Astrocyte (in vitro differentiated cells and primary cell): ENCODE measurements around the gene SSTR4. TPM values are rescaled to one million over a fixed set of nuclear protein-coding genes. Genes with fewer than 3 reads are reported as not detected.

Experiments used
- DNase-seq: peaks from one replicate; pipeline ENCODE4 v3.0.0-alpha.2; 2010; ENCODE audit warnings: low read depth
- FAIRE-seq: peaks from 2 replicates; lab custom pipeline; 2011; peaks lifted over from hg19 to GRCh38; lab: Jason Lieb, UNC
- H2AFZ ChIP-seq: 2 replicates; pipeline ENCODE4 v1.6.0; 2012; ENCODE audit warnings: low read depth, low read length, inconsistent platforms
- H3K27ac ChIP-seq: 2 replicates; pipeline ENCODE4 v1.5.1; 2011; ENCODE audit warnings: low read depth, low read length, inconsistent platforms
- H3K27me3 ChIP-seq: 2 replicates; pipeline ENCODE4 v1.6.0; 2011; ENCODE audit warnings: low read length, inconsistent platforms; ENCODE audit not compliant: insufficient read depth
- H3K36me3 ChIP-seq: 2 replicates; pipeline ENCODE4 v1.5.1; 2011; ENCODE audit warnings: low read length, inconsistent platforms; ENCODE audit not compliant: insufficient read depth
- H3K4me1 ChIP-seq: 2 replicates; pipeline ENCODE4 v1.5.1; 2011; ENCODE audit warnings: low read length, inconsistent platforms; ENCODE audit not compliant: insufficient read depth
- H3K4me2 ChIP-seq: 2 replicates; pipeline ENCODE4 v1.6.0; 2012; ENCODE audit warnings: low read length, inconsistent platforms
- H3K4me3 ChIP-seq: 2 replicates; pipeline ENCODE4 v1.5.1; 2011; ENCODE audit warnings: low read depth, mild to moderate bottlenecking, low read length, inconsistent platforms; ENCODE audit not compliant: insufficient read depth
- H3K79me2 ChIP-seq: 2 replicates; pipeline ENCODE4 v1.6.0; 2012; ENCODE audit warnings: mild to moderate bottlenecking, low read length, inconsistent platforms; ENCODE audit not compliant: insufficient read depth
- H3K9ac ChIP-seq: 2 replicates; pipeline ENCODE4 v1.6.0; 2012; ENCODE audit warnings: mild to moderate bottlenecking, low read length, inconsistent platforms
- H3K9me3 ChIP-seq: 2 replicates; pipeline ENCODE4 v1.5.1; 2012; ENCODE audit warnings: low read depth, mild to moderate bottlenecking, low read length, inconsistent platforms; ENCODE audit not compliant: insufficient read depth
- H4K20me1 ChIP-seq: 2 replicates; pipeline ENCODE4 v1.6.0; 2012; ENCODE audit warnings: low read length, inconsistent platforms; ENCODE audit not compliant: insufficient read depth
- H3K27ac Mint-ChIP-seq: one replicate; pipeline ENCODE4 v1.8.0; 2021; ENCODE audit warnings: mild to moderate bottlenecking, mixed read lengths; ENCODE audit not compliant: unreplicated experiment
- H3K27me3 Mint-ChIP-seq: one replicate; pipeline ENCODE4 v1.8.0; 2021; ENCODE audit warnings: low read depth, mixed read lengths; ENCODE audit not compliant: unreplicated experiment
- H3K36me3 Mint-ChIP-seq: one replicate; pipeline ENCODE4 v1.8.0; 2021; ENCODE audit warnings: low read depth, mixed read lengths; ENCODE audit not compliant: unreplicated experiment
- H3K4me1 Mint-ChIP-seq: one replicate; pipeline ENCODE4 v1.8.0; 2021; ENCODE audit warnings: low read depth, mixed read lengths; ENCODE audit not compliant: unreplicated experiment
- H3K4me3 Mint-ChIP-seq: one replicate; pipeline ENCODE4 v1.8.0; 2021; ENCODE audit warnings: mild to moderate bottlenecking, moderate library complexity, mixed read lengths; ENCODE audit not compliant: unreplicated experiment
- H3K9me3 Mint-ChIP-seq: one replicate; pipeline ENCODE4 v1.8.0; 2021; ENCODE audit warnings: mild to moderate bottlenecking, mixed read lengths; ENCODE audit not compliant: unreplicated experiment
- CTCF ChIP-seq: IDR thresholded peaks from 2 replicates; pipeline ENCODE4 v1.5.1; 2011; ENCODE audit warnings: low read depth, mild to moderate bottlenecking, inconsistent platforms, low read length, moderate library complexity; ENCODE audit not compliant: insufficient read depth
- EZH2 ChIP-seq: IDR thresholded peaks from 2 replicates; pipeline ENCODE4 v1.6.1; 2012; ENCODE audit warnings: mild to moderate bottlenecking, low read length, inconsistent platforms; ENCODE audit not compliant: insufficient read depth
- total RNA-seq: library from RNA; stranded (reverse); gene quantifications from 2 replicates; pipeline ENCODE4 v1.2.1, GENCODE V29; 2021

SSTR4 gene
- total RNA-seq, 1 donor from 2014 or later = not detected

GRCh38 chr20:23007462-23007861 is 27.6 kb upstream of the SSTR4 start:
- H3K27ac Mint-ChIP-seq = no peak overlapping the region
- H3K27me3 Mint-ChIP-seq = peaks cover 9% of the 10 kb centered on the region
- no peak overlapping the region for H3K9ac ChIP-seq
- no peaks in the 10 kb centered on the region for H3K4me1 ChIP-seq
- no peak for TF ChIP-seq CTCF
- TF ChIP-seq EZH2 = no peak
- no peaks in the 10 kb centered on the region for H4K20me1 ChIP-seq
- no peak overlapping the region for H2AFZ ChIP-seq
- H3K79me2 ChIP-seq = no peaks in the 10 kb centered on the region
- H3K36me3 ChIP-seq = no peaks in the 10 kb centered on the region
- H3K9me3 Mint-ChIP-seq = no peaks in the 10 kb centered on the region
- H3K4me2 ChIP-seq = no peak overlapping the region
- FAIRE-seq (no peak), DNase-seq (no peak)
- H3K27ac ChIP-seq = no peak overlapping the region
- peaks cover 4% of the 10 kb centered on the region for H3K4me1 Mint-ChIP-seq
- H3K36me3 Mint-ChIP-seq = no peaks in the 10 kb centered on the region
- peaks cover 1% of the 10 kb centered on the region for H3K27me3 ChIP-seq
- no peaks in the 10 kb centered on the region for H3K9me3 ChIP-seq
- no peak overlapping the region for H3K4me3 ChIP-seq
- no peak overlapping the region for H3K4me3 Mint-ChIP-seq

GRCh38 chr20:23007886-23008655 is 27.0 kb upstream of the SSTR4 start:
- Histone ChIP-seq H3K36me3 (no peaks in the 10 kb centered on the region), H4K20me1 (no peaks in the 10 kb centered on the region), H3K4me2 (no peak overlapping the region), H3K27me3 (peaks cover 2% of the 10 kb centered on the region), H3K4me1 (no peaks in the 10 kb centered on the region), H3K4me3 (no peak overlapping the region), H3K27ac (no peak overlapping the region), H2AFZ (no peak overlapping the region), H3K9ac (no peak overlapping the region), H3K9me3 (no peaks in the 10 kb centered on the region), H3K79me2 (no peaks in the 10 kb centered on the region)
- no peaks in the 10 kb centered on the region for H3K9me3 Mint-ChIP-seq
- H3K4me3 Mint-ChIP-seq = no peak overlapping the region
- no peak for FAIRE-seq
- H3K4me1 Mint-ChIP-seq = peaks cover 4% of the 10 kb centered on the region
- no peaks in the 10 kb centered on the region for H3K36me3 Mint-ChIP-seq
- no peak for DNase-seq
- peaks cover 9% of the 10 kb centered on the region for H3K27me3 Mint-ChIP-seq
- H3K27ac Mint-ChIP-seq = no peak overlapping the region
- TF ChIP-seq CTCF = no peak
- no peak for TF ChIP-seq EZH2

- Mint-ChIP-seq H3K4me1 (peaks cover 4% of the 10 kb centered on the region), H3K36me3 (no peaks in the 10 kb centered on the region), H3K4me3 (no peak overlapping the region), H3K9me3 (no peaks in the 10 kb centered on the region), H3K27me3 (peaks cover 8% of the 10 kb centered on the region), H3K27ac (no peak overlapping the region)
- no peaks in the 10 kb centered on the region for H4K20me1 ChIP-seq
- no peak overlapping the region for H3K4me3 ChIP-seq
- no peaks in the 10 kb centered on the region for H3K4me1 ChIP-seq
- H3K27me3 ChIP-seq = peaks cover 2% of the 10 kb centered on the region
- H2AFZ ChIP-seq = no peak overlapping the region
- FAIRE-seq (no peak), DNase-seq (no peak)
- no peak for TF ChIP-seq EZH2
- TF ChIP-seq CTCF = no peak
- H3K36me3 ChIP-seq = no peaks in the 10 kb centered on the region
- no peak overlapping the region for H3K4me2 ChIP-seq
- no peak overlapping the region for H3K27ac ChIP-seq
- H3K79me2 ChIP-seq = no peaks in the 10 kb centered on the region
- no peak overlapping the region for H3K9ac ChIP-seq
- no peaks in the 10 kb centered on the region for H3K9me3 ChIP-seq
These were observed 26.4 kb upstream of the SSTR4 start for GRCh38 chr20:23008667-23009066.
